ENCODE measurements around the gene DOCK8. TPM values are rescaled to one million over a fixed set of nuclear protein-coding genes. Genes with fewer than 3 reads are reported as not detected.

DOCK8 gene
- total RNA-seq, 2 donors from 2014 or later = 24.6 to 35.5 TPM

DNA sequence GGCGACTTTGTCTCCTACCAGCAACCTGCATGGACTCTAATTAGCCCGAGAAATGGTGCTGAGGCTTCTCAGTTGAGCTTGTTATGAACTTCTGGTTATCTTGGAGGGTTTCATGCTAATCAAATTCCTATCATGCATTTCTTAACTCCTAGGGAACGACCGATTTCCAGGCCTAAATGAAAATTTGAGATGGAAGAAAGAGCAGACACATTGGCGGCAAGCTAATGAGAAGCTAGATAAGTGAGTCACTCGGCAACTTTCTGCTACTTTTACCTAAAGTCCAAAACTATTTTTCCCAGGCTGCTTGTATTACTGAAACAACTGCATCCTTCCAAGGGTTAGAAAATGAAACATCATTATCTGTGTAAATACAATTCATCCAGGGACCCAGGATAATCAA is 207.2 kb downstream of the DOCK8 start:
- Histone ChIP-seq H3K27ac (no peak overlapping the region), H3K9me3 (no peaks in the 10 kb centered on the region), H3K4me1 (replicated peaks) (no peaks in the 10 kb centered on the region), H3K36me3 (no peaks in the 10 kb centered on the region), H3K27me3 (replicated peaks; ENCODE audit: insufficient read depth) (no peaks in the 10 kb centered on the region), H3K4me3 (no peak overlapping the region)
- intact Hi-C loops (cut with DNase I) = no loop called here
- DNase-seq (ENCODE audit: low spot score) = no peak
- 93% methylated on average over 6 of the region's 6 CpGs for WGBS
- TF ChIP-seq POLR2A (IDR thresholded peaks at IDR 0.05) (no peak), POLR2AphosphoS5 (IDR thresholded peaks at IDR 0.05) (no peak)

DNA sequence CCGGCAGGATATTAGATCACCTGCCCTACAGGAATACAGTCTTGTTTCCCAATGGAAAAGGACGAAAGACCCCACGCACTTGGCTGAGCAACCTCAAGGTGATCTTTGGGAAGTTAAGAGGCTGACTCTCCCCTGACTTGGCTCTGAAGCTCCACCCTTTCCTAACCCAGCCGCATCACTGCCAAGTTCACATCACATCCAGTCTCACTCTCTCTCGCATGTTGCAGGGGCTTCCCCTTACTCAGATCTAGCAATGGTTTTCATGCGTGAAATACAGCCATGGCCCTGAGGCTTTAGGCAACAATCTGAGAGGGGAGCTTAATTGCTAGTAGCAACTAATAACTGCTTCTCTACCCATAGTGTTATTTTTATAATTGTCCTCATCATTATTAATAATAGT is 211.6 kb downstream of the DOCK8 start:
- Histone ChIP-seq H3K4me3 (no peak overlapping the region), H3K4me1 (replicated peaks) (no peaks in the 10 kb centered on the region), H3K27me3 (replicated peaks; ENCODE audit: insufficient read depth) (no peaks in the 10 kb centered on the region), H3K36me3 (no peaks in the 10 kb centered on the region), H3K9me3 (no peaks in the 10 kb centered on the region), H3K27ac (no peak overlapping the region)
- 89% methylated on average over 6 of the region's 6 CpGs for WGBS
- intact Hi-C loops (cut with DNase I) = no loop called here
- no peak for TF ChIP-seq POLR2AphosphoS5 (IDR thresholded peaks at IDR 0.05)
- TF ChIP-seq, protein P1, sequence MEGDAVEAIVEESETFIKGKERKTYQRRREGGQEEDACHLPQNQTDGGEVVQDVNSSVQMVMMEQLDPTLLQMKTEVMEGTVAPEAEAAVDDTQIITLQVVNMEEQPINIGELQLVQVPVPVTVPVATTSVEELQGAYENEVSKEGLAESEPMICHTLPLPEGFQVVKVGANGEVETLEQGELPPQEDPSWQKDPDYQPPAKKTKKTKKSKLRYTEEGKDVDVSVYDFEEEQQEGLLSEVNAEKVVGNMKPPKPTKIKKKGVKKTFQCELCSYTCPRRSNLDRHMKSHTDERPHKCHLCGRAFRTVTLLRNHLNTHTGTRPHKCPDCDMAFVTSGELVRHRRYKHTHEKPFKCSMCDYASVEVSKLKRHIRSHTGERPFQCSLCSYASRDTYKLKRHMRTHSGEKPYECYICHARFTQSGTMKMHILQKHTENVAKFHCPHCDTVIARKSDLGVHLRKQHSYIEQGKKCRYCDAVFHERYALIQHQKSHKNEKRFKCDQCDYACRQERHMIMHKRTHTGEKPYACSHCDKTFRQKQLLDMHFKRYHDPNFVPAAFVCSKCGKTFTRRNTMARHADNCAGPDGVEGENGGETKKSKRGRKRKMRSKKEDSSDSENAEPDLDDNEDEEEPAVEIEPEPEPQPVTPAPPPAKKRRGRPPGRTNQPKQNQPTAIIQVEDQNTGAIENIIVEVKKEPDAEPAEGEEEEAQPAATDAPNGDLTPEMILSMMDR (IDR thresholded peaks at IDR 0.05) = no peak
- TF ChIP-seq POLR2A (IDR thresholded peaks at IDR 0.05) = no peak
- no peak for DNase-seq (ENCODE audit: low spot score)

DNA sequence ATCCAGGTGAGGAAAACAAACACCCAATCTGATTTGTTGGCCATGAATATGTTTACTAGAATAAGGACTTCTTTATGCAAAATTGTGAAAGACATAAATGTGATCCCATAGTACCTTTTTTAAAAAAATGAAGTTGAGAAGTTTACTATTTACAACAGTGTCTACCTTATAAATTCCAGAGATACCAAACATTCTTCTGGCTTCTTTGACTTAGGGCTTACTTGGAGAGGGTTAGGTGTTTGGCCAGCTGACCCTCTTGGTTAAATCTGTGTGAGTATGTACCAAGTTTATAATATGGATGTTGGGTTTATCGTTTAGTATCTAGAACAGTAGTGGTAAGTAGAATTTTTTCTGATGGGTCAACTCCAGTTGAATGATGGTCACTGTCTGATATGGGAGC is 212.3 kb downstream of the DOCK8 start:
- Histone ChIP-seq H3K9me3 (no peaks in the 10 kb centered on the region), H3K27me3 (replicated peaks; ENCODE audit: insufficient read depth) (no peaks in the 10 kb centered on the region), H3K4me3 (no peak overlapping the region), H3K36me3 (no peaks in the 10 kb centered on the region), H3K27ac (no peak overlapping the region), H3K4me1 (replicated peaks) (no peaks in the 10 kb centered on the region)
- TF ChIP-seq POLR2AphosphoS5 (IDR thresholded peaks at IDR 0.05) = no peak
- TF ChIP-seq POLR2A (IDR thresholded peaks at IDR 0.05) = no peak
- TF ChIP-seq, protein P1 (IDR thresholded peaks at IDR 0.05) = no peak
- 58% methylated on average over 1 of the region's 1 CpG for WGBS
- intact Hi-C loops (cut with DNase I) = no loop called here
- no peak for DNase-seq (ENCODE audit: low spot score)

DNA sequence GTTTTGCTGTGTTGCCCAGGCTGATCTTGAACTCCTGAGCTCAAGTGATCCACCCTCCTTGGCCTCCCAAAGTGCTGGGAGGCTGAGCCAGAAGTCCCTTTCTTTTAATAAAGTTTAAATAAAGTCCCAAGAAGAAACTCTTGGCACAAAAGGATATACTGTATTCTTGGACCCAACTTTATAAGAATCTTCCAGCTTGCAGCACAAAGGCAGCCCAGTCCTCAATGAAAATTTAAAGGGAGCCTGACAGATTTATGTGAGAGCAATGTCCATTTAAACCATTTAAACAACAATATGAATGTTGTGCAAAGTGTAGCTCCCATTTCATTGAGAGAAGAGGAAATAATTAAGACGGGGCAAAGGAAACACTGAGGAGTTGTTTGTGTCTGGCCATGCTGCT is 217.0 kb downstream of the DOCK8 start:
- TF ChIP-seq, protein P1 (IDR thresholded peaks at IDR 0.05) = no peak
- TF ChIP-seq POLR2A (IDR thresholded peaks at IDR 0.05) (no peak), POLR2AphosphoS5 (IDR thresholded peaks at IDR 0.05) (no peak)
- no peaks in the 10 kb centered on the region for H3K36me3 ChIP-seq
- H3K9me3 ChIP-seq = no peaks in the 10 kb centered on the region
- 12% methylated on average over 1 of the region's 1 CpG for WGBS
- H3K4me3 ChIP-seq = no peak overlapping the region
- no peak overlapping the region for H3K27ac ChIP-seq
- no peaks in the 10 kb centered on the region for H3K27me3 ChIP-seq (replicated peaks; ENCODE audit: insufficient read depth)
- intact Hi-C loops (cut with DNase I) = no loop called here
- DNase-seq (ENCODE audit: low spot score) = no peak
- H3K4me1 ChIP-seq (replicated peaks) = no peaks in the 10 kb centered on the region

DNA sequence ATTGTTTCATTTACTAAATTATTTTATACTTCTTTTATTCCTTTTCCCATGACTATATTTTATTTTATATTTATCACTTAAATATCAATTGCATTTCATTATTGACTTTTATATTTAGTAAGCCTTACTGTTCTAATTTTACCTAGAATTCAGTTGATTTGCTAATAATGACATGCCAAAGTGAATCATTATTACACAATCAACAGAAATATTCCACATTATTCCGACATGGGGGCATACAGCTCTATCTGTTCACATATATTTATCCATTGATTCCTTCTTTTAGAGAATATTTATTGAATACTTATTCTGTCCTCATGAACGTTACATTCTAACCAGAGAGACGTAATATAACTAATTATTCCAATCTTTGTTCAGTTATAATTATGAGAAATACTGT is 221.8 kb downstream of the DOCK8 start:
- intact Hi-C loops (cut with DNase I) = no loop called here
- Histone ChIP-seq H3K27me3 (replicated peaks; ENCODE audit: insufficient read depth) (no peaks in the 10 kb centered on the region), H3K4me3 (no peak overlapping the region), H3K4me1 (replicated peaks) (no peaks in the 10 kb centered on the region), H3K9me3 (no peaks in the 10 kb centered on the region), H3K27ac (no peak overlapping the region), H3K36me3 (no peaks in the 10 kb centered on the region)
- no peak for DNase-seq (ENCODE audit: low spot score)
- TF ChIP-seq POLR2A (IDR thresholded peaks at IDR 0.05) (no peak), POLR2AphosphoS5 (IDR thresholded peaks at IDR 0.05) (no peak)
- TF ChIP-seq, protein P1 (IDR thresholded peaks at IDR 0.05) = no peak
- WGBS = 63% methylated on average over 3 of the region's 3 CpGs
